ENCODE results near the gene SLC29A1. TPM values are rescaled to one million over a fixed set of nuclear protein-coding genes. Genes with fewer than 3 reads are reported as not detected.

Gene SLC29A1
- 7.8 and 10.8 TPM in 2 replicates for polyA plus RNA-seq

GRCh38 chr6:44223319-44224028, at the start of gene SLC29A1:
Gene SLC29A1 (plus strand): TSS chr6:44223595. CDS start chr6:44227314, 3,719 bp downstream.

GRCh38 chr6:44216677-44217331, 6.6 kb upstream of the SLC29A1 start, which contains the start of gene MYMX:
Gene MYMX (plus strand): TSS chr6:44216926. CDS start chr6:44217472, 546 bp downstream.

GRCh38 chr6:44246663-44247337, 23.4 kb downstream of the SLC29A1 start, which contains the start of gene HSP90AB1:
Gene HSP90AB1 (plus strand): TSS chr6:44247101. CDS start chr6:44248630, 1,529 bp downstream.

DNA sequence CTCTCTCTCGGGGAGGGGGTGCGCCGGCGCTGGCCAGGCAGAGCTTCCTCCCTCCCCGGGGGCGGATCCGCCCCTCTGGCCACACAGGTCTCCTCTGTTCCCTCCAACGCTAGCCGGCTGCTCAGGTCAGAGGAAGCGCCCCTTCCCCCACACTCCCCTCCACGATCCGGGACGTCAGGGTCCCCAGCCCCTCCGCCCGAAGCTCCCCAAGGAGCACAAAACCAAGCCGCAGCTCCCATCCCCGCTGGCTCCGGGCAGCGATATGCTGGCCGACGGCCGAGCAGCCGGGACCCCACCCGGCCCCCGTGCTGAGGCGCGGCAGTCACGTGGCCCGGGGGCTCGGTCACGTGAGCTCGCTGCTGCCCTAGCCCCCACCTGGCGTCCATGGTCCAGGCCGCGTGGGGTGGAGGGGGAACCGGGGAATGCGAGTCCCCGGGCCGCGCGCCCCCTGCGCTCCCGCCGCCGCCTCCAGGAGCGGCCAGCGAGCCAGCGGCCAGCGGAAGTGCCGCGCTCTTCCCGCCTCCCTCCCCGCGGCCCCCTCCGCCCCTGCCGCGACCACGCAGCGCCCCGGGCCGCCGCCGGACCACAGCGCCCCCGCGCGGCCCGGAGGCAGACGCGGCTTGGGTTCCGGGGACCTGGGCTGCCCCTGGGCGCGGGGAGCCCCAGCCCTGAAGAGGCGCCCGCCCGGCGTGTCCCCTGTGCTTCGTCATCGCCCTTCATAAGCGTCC, 33.8 kb downstream of the SLC29A1 start, which contains the start of gene SLC35B2:
Gene SLC35B2 (minus strand): TSS at position 504 of the 728 bp plus-strand sequence. CDS start 118 bp downstream, at position 386.

DNA sequence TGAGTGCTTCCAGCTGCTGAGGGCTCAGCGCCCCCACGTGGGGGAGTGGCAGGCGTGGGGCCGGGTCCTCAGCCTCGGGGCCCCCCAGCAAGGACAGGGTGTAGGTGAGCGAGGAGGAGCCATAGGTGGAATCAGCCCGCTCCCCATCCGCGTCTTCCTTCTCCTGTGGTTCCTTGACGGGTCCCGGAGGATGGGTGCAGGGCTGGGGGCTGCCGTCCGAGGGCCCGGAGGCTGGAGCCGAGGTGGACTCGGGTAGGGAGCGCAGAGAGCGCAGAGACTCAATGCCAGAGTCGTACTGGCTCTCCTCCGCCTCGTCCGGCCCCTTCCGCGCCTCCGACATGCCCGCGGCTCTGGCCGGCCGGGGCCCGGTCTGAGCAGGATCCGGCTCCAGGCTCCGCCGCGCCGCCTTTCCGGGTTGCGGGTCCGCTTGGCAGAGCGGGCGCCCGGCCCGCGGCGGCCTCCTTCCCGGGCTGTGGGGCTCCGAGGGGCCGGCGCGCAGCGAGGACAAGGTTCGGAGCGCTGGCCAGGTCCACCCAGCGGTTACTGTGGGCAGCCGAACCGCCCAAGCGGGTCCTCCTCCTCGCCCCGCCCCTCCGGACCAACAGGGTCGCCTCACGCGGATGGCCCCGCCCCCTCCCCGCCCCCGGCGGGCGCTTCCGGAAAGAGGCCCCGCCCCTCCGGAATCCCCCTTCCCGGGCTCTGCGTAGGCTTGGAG, 41.8 kb downstream of the SLC29A1 start, which contains the start of gene NFKBIE:
Gene NFKBIE (minus strand): TSS at position 545 of the 715 bp plus-strand sequence. CDS start 205 bp downstream, at position 340.

GRCh38 chr6:44269921-44270525, 46.6 kb downstream of the SLC29A1 start, which contains the start of gene TMEM151B:
Gene TMEM151B (plus strand): TSS chr6:44270450. CDS start chr6:44270743, 293 bp downstream.

Other genes starting within 250 kb of the SLC29A1 start
- gene MRPL14, start 96.1 kb upstream of the SLC29A1 start, polyA plus RNA-seq, result 104 and 119 TPM in 2 replicates
- 9.8 and 10.3 TPM in 2 replicates for gene TMEM63B, start 96.0 kb upstream of the SLC29A1 start, polyA plus RNA-seq
- not detected in 2 replicates for gene CAPN11, start 64.8 kb upstream of the SLC29A1 start, polyA plus RNA-seq
- not detected in 2 replicates for gene MYMX, start 6.7 kb upstream of the SLC29A1 start, polyA plus RNA-seq
- 2,006 and 2,207 TPM in 2 replicates for gene HSP90AB1, start 23.5 kb downstream of the SLC29A1 start, polyA plus RNA-seq
- 5.6 and 7.6 TPM in 2 replicates for gene SLC35B2, start 33.9 kb downstream of the SLC29A1 start, polyA plus RNA-seq
- 1.3 and 5.7 TPM in 2 replicates for gene NFKBIE, start 42.0 kb downstream of the SLC29A1 start, polyA plus RNA-seq
- 0.22 and 1.3 TPM in 2 replicates for gene TMEM151B, start 46.9 kb downstream of the SLC29A1 start, polyA plus RNA-seq
- gene AARS2, start 89.8 kb downstream of the SLC29A1 start, polyA plus RNA-seq, result 0.73 and 0.74 TPM in 2 replicates
- gene SPATS1, start 119.1 kb downstream of the SLC29A1 start, polyA plus RNA-seq, result 0.22 TPM in 1 of 2 replicates, not detected in the other
- gene CDC5L, start 164.1 kb downstream of the SLC29A1 start, polyA plus RNA-seq, result 15.6 and 16.9 TPM in 2 replicates

Measured in Purkinje cell (primary cell).